C4-2B (cell line): ENCODE results near the gene ZNF213.

Experiments used
- CTCF ChIP-seq: fragments of 450-650 bp; conservative IDR thresholded peaks from 2 replicates; pipeline ENCODE4 v1.5.1; 2017; ENCODE audit warnings: mild to moderate bottlenecking
- ZFX ChIP-seq: fragments of 450-650 bp; IDR thresholded peaks from 2 replicates; pipeline ENCODE4 v1.6.1; 2017

GRCh38 chr16:3138823-3139426, 4.1 kb downstream of the ZNF213 start:
- no peak for TF ChIP-seq CTCF
- no peak for TF ChIP-seq ZFX
